K562 (cell line): ENCODE measurements around the gene LRMDA. TPM values are rescaled to one million over a fixed set of nuclear protein-coding genes. Genes with fewer than 3 reads are reported as not detected.
A peak's percentile ranks its signal among the peaks of the same experiment; 100 is the strongest.

Experiments used
- ATAC-seq: fragments of 200-7000 bp; cut with Tn5 transposase; 3 replicates; pipeline ENCODE4 v1.9.1; 2020; ENCODE audit warnings: moderate library complexity
- BruUV-seq: library from RNA; stranded (reverse); fragments of 400-500 nt; replicated peaks from 2 replicates; lab custom pipeline; 2021; lab: Mats Ljungman, UMichigan
- CTCF ChIA-PET: fragments of 300-600 bp; formaldehyde crosslinking; extraction: SDS; loops from one replicate; lab custom pipeline; 2021; ENCODE audit warnings: low intra/inter-chr PET ratio; lab: Yijun Ruan, JAX
- POLR2A ChIA-PET: fragments of 300-600, 350-650 bp; sonication (Branson Sonifier 250); formaldehyde crosslinking; extraction: SDS; loops from one replicate; lab custom pipeline; 2021; ENCODE audit warnings: antibody characterized with exemption, inconsistent platforms; lab: Yijun Ruan, JAX
- DNase-seq, 4 experiments: peaks; one replicate each; pipeline versions ENCODE4 v3.0.0 to v3.0.0-alpha.2; 2011 to 2018; ENCODE audit warnings: low spot score in 3 of 4, mixed read lengths in 3 of 4; ENCODE audit errors: extremely low read depth in 1 of 4
- FAIRE-seq: peaks from 2 replicates; lab custom pipeline; 2011; peaks lifted over from hg19 to GRCh38; lab: Jason Lieb, UNC
- H2AFZ ChIP-seq: 2 replicates; pipeline ENCODE4 v1.6.0; 2011; ENCODE audit warnings: low read depth, low read length, control low read depth, inconsistent platforms
- H3K27ac ChIP-seq: fragments of 200-600 bp; 3 replicates; pipeline ENCODE4 v1.8.0; 2011; ENCODE audit warnings: low read depth, mild to moderate bottlenecking, control low read depth, inconsistent platforms, low read length, moderate library complexity, mixed read lengths; ENCODE audit errors: extremely low read depth
- H3K27me3 ChIP-seq, 2 experiments: fragments of 300-600 bp in 1 of 2; 2 replicates in 1 of 2; 3 replicates in 1 of 2; pipeline versions ENCODE4 v1.6.0 to v1.8.0; 2011; ENCODE audit warnings: inconsistent platforms in 2 of 2, low read length in 2 of 2, mild to moderate bottlenecking in 1 of 2, mixed read lengths in 1 of 2, moderate library complexity in 1 of 2; ENCODE audit not compliant: control insufficient read depth in 2 of 2, insufficient read depth in 2 of 2
- H3K36me3 ChIP-seq: fragments of 300-600 bp; 3 replicates; pipeline ENCODE4 v1.8.0; 2011; ENCODE audit warnings: mild to moderate bottlenecking, low read length, inconsistent platforms; ENCODE audit not compliant: control insufficient read depth, insufficient read depth
- H3K4me1 ChIP-seq, 2 experiments: fragments of 200-600 bp in 1 of 2; replicated peaks in 1 of 2; 2 replicates in 1 of 2; 3 replicates in 1 of 2; pipeline versions ENCODE4 v1.5.1 to v1.8.0; 2011; ENCODE audit warnings: inconsistent platforms in 2 of 2, low read length in 2 of 2, mild to moderate bottlenecking in 1 of 2, mixed read lengths in 1 of 2, moderate library complexity in 1 of 2; ENCODE audit not compliant: control insufficient read depth in 2 of 2, insufficient read depth in 2 of 2
- H3K4me2 ChIP-seq: 2 replicates; pipeline ENCODE4 v1.6.1; 2011; ENCODE audit warnings: low read length, control low read depth, inconsistent platforms, mixed read lengths; ENCODE audit not compliant: insufficient read depth
- H3K4me3 ChIP-seq: fragments of 200-600 bp; sonication (generic), shearing (Covaris generic); 2 replicates; pipeline ENCODE4 v1.5.1; 2016; ENCODE audit warnings: control low read depth, inconsistent platforms
- H3K79me2 ChIP-seq: fragments of 200-600 bp; 3 replicates; pipeline ENCODE4 v1.8.0; 2011; ENCODE audit warnings: low read length, inconsistent platforms; ENCODE audit not compliant: control insufficient read depth, insufficient read depth
- H3K9ac ChIP-seq, 2 experiments: 2 replicates each; pipeline versions ENCODE4 v1.6.0 to v1.6.1; 2011; ENCODE audit warnings: low read depth in 2 of 2, low read length in 2 of 2, control low read depth in 1 of 2, inconsistent platforms in 1 of 2, mild to moderate bottlenecking in 1 of 2, mixed read lengths in 1 of 2; ENCODE audit not compliant: insufficient read depth in 1 of 2
- H3K9me1 ChIP-seq: one replicate; pipeline ENCODE4 v1.6.0; 2011; ENCODE audit warnings: inconsistent platforms, mild to moderate bottlenecking, low read length, moderate library complexity; ENCODE audit not compliant: control insufficient read depth, insufficient read depth
- H3K9me3 ChIP-seq: replicated peaks from 2 replicates; pipeline ENCODE4 v1.5.1; 2011; ENCODE audit warnings: low read depth, low read length, inconsistent platforms; ENCODE audit not compliant: control insufficient read depth, insufficient read depth
- H4K20me1 ChIP-seq: replicated peaks from 2 replicates; pipeline ENCODE4 v1.6.1; 2011; ENCODE audit warnings: low read length, inconsistent platforms, mixed read lengths; ENCODE audit not compliant: control insufficient read depth, insufficient read depth
- CBX2 ChIP-seq: fragments of 200-600 bp; sonication (generic); IDR thresholded peaks from one replicate; pipeline ENCODE4 v1.6.1; 2012; ENCODE audit warnings: mild to moderate bottlenecking, low read length, inconsistent platforms; ENCODE audit not compliant: insufficient read depth, poor library complexity, severe bottlenecking
- CGGBP1 ChIP-seq: fragments of 250-450 bp; sonication (Bioruptor Pico); IDR thresholded peaks from 2 replicates; pipeline ENCODE4 v1.9.0; 2021; ENCODE audit warnings: mild to moderate bottlenecking
- MCM3 ChIP-seq: fragments of 450-650 bp; IDR thresholded peaks from 2 replicates; pipeline ENCODE4 v1.6.1; 2016
- MIER1 ChIP-seq: fragments of 450-650 bp; IDR thresholded peaks from 2 replicates; pipeline ENCODE4 v1.6.1; 2016; ENCODE audit warnings: antibody characterized with exemption, mild to moderate bottlenecking, low read depth
- RBM15 ChIP-seq: fragments of 200-400 bp; formaldehyde crosslinking; IDR thresholded peaks from 2 replicates; pipeline ENCODE4 v1.6.1; 2018; ENCODE audit warnings: mild to moderate bottlenecking, low read length, moderate library complexity; ENCODE audit not compliant: insufficient read depth
- RERE ChIP-seq: sonication (generic); formaldehyde crosslinking; IDR thresholded peaks from 2 replicates; pipeline ENCODE4 v1.8.0; 2023; ENCODE audit warnings: missing genetic modification reagents, mild to moderate bottlenecking, borderline replicate concordance
- SOX6 ChIP-seq: fragments of 450-650 bp; IDR thresholded peaks from 2 replicates; pipeline ENCODE4 v1.6.1; 2014; ENCODE audit warnings: mild to moderate bottlenecking
- XRCC4 ChIP-seq: IDR thresholded peaks from one replicate; pipeline ENCODE4 v1.6.1; 2011; ENCODE audit not compliant: insufficient read depth, insufficient read length; ENCODE audit errors: extremely low read depth
- ZBTB49 ChIP-seq: sonication (generic); formaldehyde crosslinking; IDR thresholded peaks from 2 replicates; pipeline ENCODE4 v1.8.0; 2022; ENCODE audit warnings: missing genetic modification reagents, mild to moderate bottlenecking, borderline replicate concordance
- ZNF511 ChIP-seq: sonication (generic); formaldehyde crosslinking; IDR thresholded peaks from 2 replicates; pipeline ENCODE4 v1.8.0; 2022; ENCODE audit warnings: mild to moderate bottlenecking, missing genetic modification reagents
- ZZZ3 ChIP-seq: fragments of 450-650 bp; IDR thresholded peaks from 2 replicates; pipeline ENCODE4 v1.6.1; 2016; ENCODE audit warnings: antibody characterized with exemption, mild to moderate bottlenecking, moderate library complexity
- WGBS: fragments of 100-300 bp; shearing (Covaris generic); methylation state at CpG from one replicate; pipeline ENCODE4 v1.1.6; 2016; ENCODE audit warnings: low coverage, mixed read lengths; ENCODE audit not compliant: insufficient coverage; ENCODE audit errors: missing lambda C conversion rate; 5-methylcytosine and 5-hydroxymethylcytosine counted together
- in situ Hi-C: fragments of 300-500 bp; cut with MboI; formaldehyde crosslinking; loops from 4 replicates; pipeline ENCODE4 v1.15.0; 2018; ENCODE audit warnings: inconsistent platforms, mixed read lengths
- intact Hi-C: fragments of 100-400 bp; cut with micrococcal nuclease; formaldehyde crosslinking; loops from 2 replicates; pipeline ENCODE4 v1.14.2; 2022
- polyA plus RNA-seq, 8 experiments: library from polyadenylated mRNA; depleted of rRNA in 4 of 8; stranded (reverse) in 5 of 8; unstranded in 3 of 8; fragments of >200 nt; fragmentation: Nextera tagmentation in 2 of 8; fragmentation: Illumina TruSeq in 1 of 8; extraction: Ambion mirVana in 2 of 8; extraction: Trizol in 1 of 8; gene quantifications; 2 replicates each; pipeline versions ENCODE4 v1.2.1 to v1.2.3, GENCODE V29; 2011 to 2014; ENCODE audit warnings: inconsistent platforms in 1 of 8, missing spikeins in 1 of 8
- total RNA-seq, 7 experiments: library from RNA; depleted of rRNA in 6 of 7; stranded (reverse); fragments of >200 nt in 6 of 7; fragmentation: Illumina TruSeq in 2 of 7; extraction: Trizol in 2 of 7; gene quantifications; 2 replicates each; pipeline versions ENCODE4 v1.2.1 to v1.2.3, GENCODE V29; 2011 to 2021; ENCODE audit warnings: low replicate concordance in 1 of 7

Gene LRMDA
- total and polyA plus RNA-seq, 9 of the 15 experiments (the other 6 are each of a cell fraction or from before 2014, with no cell fraction given): 0.25 TPM; not detected in 8

GRCh38 chr10:75408911-75409885 is 22.2 kb upstream of the LRMDA start:
- Histone ChIP-seq H3K9me3 (no peaks in the 10 kb centered on the region), H2AFZ (peak overlapping the region; percentile 92), H3K36me3 (no peaks in the 10 kb centered on the region), H3K27me3 (peaks cover 31 to 52% of the 10 kb centered on the region in 2 experiments; a peak in 4 of 5 replicates), H3K9me1 (no peaks in the 10 kb centered on the region), H4K20me1 (peaks cover under 1% of the 10 kb centered on the region; the same call in 1 of the 2 replicates), H3K9ac (peak overlapping the region; percentile 49 to 88; a peak in 3 of 4 replicates), H3K4me1 (peaks cover 0 to 40% of the 10 kb centered on the region in 2 experiments; a peak in 3 of 5 replicates), H3K27ac (no peak overlapping the region), H3K79me2 (no peaks in the 10 kb centered on the region), H3K4me3 (peak overlapping the region; percentile 67), H3K4me2 (peak overlapping the region; percentile 74)
- FAIRE-seq: peak; percentile 55
- intact Hi-C loops: loop anchor here (10.0 kb wide), 3 partner anchors 516 to 1576 kb away; no protein-coding TSS in a partner anchor
- ATAC-seq: peak; percentile 99
- WGBS: 3% methylated on average over 43 of the region's 76 CpGs
- ChIA-PET CTCF (interaction anchor here (0.6 to 0.7 kb wide), 3 partner anchors 36 to 1287 kb away, joined by 3 read pairs; no protein-coding TSS in a partner anchor), POLR2A (interaction anchor here (0.6 to 0.9 kb wide), 4 partner anchors 10 to 1131 kb away, joined by 3 read pairs; no protein-coding TSS in a partner anchor)
- TSS peak; percentile 81 for BruUV-seq
- peak; percentile 74 to 99 (median 96) for DNase-seq
- in situ Hi-C loops: no loop called here
- TF ChIP-seq CBX2 (no peak), ZNF511 (CRISPR knock-in tag) (0 out of 2 replicates have a peak, but pooled peaks have one; percentile 35), RERE (CRISPR knock-in tag) (no peak), RBM15 (no peak), MCM3 (no peak), MIER1 (no peak), CGGBP1 (CRISPR knock-in tag) (no peak), SOX6 (no peak), ZZZ3 (no peak), ZBTB49 (no peak), XRCC4 (no peak)
